GM21717 (cell line): ENCODE data around the gene NES.
"Not testable (repeated sequence)": the region's sequence is repeated elsewhere in the genome, so short reads cannot be mapped to it uniquely, and the experiment has no call there.

Experiments used
- ATAC-seq: cut with Tn5 transposase; IDR thresholded peaks from one replicate; pipeline ENCODE4 v1.9.1; 2021; ENCODE audit warnings: mild to moderate bottlenecking, moderate library complexity; ENCODE audit not compliant: unreplicated experiment

NES gene

DNA sequence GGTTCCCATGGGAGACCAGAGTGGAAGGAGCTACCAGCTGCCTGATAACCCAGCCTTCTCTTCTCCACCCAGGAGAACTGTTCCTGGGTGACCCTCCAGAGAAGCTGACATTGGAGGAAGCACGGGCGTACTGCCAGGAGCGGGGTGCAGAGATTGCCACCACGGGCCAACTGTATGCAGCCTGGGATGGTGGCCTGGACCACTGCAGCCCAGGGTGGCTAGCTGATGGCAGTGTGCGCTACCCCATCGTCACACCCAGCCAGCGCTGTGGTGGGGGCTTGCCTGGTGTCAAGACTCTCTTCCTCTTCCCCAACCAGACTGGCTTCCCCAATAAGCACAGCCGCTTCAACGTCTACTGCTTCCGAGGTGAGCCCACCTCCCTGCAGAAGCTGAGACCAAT lies 28.7 kb downstream of the NES start:
- no peak for ATAC-seq

DNA sequence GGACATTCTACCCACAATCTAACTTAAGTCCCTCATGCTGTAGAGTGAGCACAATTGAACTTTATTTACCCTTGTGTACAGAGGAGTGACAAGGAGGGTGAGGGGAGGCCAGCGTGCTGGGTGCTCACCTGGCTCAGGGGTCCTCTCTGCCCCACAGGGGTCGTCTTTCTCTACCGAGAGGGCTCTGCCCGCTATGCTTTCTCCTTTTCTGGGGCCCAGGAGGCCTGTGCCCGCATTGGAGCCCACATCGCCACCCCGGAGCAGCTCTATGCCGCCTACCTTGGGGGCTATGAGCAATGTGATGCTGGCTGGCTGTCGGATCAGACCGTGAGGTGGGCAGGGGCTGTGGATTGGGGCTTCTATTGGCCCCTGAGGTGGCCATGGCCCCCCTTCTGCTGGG lies 29.9 kb downstream of the NES start:
- ATAC-seq: no peak

DNA sequence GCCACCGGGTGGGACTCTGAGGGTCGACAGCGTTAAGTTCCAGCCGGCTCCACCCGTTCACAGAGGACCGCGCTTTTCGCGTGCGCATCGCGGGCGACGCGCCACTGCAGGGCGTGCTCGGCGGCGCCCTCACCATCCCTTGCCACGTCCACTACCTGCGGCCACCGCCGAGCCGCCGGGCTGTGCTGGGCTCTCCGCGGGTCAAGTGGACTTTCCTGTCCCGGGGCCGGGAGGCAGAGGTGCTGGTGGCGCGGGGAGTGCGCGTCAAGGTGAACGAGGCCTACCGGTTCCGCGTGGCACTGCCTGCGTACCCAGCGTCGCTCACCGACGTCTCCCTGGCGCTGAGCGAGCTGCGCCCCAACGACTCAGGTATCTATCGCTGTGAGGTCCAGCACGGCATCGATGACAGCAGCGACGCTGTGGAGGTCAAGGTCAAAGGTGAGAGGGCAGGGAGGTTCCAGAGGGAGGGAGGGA lies 30.4 kb downstream of the NES start:
- no peak for ATAC-seq

DNA sequence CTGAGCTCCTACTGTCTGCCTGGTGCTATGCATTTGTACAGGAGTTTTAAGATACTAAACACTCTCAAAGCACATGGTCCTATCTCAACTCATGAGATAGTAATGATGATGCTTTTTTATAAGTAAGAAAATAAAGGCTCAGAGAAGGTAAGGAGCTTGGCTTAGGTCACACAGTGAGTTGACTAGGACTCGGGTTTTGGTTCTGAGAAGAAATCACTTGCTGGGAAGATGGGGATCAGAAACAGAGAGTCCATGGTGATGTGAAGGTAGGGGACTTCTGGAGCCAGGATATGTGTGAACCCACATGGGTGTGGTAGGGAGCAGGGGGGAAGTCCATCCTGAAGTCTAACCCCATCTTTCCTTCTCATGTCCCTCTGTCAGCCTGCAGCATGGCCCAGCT lies 31.5 kb downstream of the NES start:
- ATAC-seq: no peak

DNA sequence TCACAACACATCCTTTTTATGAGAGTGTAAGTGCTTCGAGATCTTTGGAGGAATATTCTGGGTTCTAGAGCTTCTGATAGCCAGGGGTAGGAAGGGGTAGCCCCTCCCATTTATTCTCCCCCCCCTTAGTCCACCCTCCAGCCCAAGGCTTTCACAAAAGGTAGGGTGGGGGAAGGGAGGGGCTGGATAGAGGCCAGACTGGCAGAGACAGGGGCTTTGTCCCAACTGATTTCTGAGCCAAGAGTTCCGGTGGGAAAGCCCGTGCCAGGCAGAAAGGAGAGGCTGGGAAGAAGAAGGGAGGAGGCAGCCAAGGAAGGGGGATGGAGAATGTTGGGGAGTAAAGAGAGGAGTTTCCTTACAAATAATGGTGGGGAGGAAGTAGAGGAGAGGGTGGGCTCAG lies 32.2 kb downstream of the NES start:
- no peak for ATAC-seq

DNA sequence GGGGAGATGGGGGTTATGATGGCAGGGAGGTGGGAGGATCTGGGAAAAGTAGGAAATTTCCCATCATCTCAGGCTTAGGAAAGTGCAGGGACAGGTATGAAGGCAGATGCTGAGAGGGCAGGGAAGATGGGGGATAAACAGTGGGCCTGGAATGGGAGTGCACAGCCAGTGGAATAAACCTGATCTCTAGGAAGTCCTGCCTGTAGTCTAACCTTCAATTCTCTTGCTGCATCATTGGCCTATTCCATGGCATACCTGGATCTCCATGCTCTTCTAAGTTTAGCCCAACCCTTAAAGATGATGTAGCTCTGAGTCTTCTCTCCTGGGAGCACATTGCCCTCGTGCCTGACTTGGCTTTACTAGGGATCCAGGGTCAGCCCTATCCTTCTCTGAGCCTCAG lies 32.6 kb downstream of the NES start:
- ATAC-seq: no peak

DNA sequence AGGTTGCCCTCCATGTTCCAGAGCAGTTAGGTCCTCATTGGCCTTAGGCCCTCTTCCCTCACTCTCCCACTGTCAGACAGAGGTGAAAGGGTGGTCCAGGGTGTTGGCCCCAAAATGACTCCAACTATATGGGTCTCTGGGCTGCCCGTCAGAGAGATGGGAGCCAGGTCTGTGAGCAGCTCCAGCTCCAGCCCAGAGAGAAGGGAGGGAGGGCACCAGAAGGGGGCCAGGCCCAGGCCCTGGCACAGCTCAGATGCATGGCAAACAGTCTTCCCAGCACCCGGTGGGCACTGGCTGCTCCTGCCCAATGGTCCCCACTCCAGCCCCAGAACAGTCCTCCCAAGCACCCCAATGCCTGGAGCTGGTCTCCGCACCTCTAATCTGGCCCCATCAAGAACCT lies 33.1 kb downstream of the NES start:
- ATAC-seq: no peak

DNA sequence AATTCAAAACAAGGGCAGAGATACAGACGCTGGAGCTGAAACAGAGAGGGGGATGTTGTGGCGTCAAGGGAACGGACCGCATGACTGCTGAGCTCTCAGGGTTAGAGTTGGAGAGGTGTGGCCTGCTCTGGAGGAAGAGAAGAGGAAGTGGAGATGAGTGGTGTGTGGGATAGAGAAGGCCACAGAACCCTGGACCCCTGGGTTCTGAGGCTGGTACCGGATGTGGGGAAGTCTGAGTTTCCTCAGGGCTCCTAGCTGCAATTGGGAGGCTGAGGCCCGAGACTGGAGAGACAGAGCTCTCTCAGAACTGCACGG lies 33.5 kb downstream of the NES start:
- no peak for ATAC-seq

DNA sequence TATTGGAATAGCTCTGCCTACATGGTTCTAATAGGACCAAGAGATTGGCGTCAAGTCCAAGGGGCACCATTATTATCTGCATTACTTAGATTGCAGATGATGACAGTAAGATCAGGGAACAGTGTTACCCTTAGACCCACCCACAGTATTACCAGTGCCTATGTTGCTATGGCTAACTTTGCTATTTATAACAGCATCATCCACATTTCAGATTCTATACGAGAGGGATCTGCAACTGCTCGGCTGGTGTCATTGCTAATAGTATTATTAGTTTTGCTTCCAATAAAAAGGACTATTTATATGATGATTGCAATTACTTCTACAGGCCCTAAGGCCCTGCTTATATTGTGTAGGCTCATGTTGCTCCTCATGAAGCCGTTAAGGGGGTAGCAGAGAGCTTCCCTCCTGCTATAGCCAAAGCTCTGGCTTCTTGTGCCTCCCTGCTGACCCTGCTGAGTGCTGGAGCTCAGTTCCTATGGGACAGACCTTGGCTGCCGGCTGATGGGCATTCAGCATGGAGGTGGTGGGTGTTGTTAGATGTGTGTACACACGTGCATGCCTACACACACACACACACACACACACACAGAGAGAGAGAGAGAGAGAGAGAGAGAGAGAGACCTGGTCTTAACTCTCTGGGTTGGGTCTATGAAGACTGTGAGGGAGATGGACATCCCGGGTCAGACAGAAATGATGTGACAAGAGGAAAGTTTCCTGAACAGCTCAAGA lies 34.0 kb downstream of the NES start:
- ATAC-seq: no peak

DNA sequence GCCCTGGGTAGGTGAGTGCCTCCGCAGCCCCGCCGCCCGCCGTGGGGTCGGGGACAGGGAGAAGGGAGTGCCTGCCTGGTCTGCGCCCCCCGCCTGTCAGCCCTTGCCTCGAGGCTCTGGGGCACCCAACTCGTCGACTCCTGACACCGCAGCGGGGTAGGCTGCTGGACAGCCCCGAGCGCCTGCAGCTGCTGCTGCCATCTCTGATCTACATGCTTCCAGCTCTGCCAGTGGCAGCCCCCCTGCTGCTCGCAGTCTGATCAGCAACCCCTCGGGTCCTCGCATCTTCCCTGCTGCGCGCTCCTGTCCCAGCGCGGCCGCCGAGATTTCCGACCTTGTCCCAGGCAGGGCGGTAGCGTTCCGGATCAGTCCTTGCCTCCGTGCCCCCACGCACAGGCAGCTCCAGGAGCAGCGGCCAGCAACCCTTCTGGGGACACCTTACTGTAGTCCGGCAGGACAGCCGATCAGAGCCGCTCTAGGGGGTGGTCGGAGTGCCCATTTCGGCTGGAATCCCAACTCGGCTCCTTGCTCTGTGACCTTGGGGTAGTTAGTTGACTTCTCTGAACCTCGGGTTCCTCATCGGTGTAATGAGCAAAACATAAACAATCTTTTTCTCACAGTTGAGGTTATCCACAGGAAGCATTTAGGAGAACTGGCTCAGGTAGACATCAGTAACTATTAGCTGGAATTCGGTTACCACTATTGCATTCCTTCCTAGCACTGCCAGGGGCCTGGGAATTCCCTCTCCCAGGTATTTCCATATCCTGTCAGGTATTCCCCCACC lies 34.8 kb downstream of the NES start:
- ATAC-seq: no peak

DNA sequence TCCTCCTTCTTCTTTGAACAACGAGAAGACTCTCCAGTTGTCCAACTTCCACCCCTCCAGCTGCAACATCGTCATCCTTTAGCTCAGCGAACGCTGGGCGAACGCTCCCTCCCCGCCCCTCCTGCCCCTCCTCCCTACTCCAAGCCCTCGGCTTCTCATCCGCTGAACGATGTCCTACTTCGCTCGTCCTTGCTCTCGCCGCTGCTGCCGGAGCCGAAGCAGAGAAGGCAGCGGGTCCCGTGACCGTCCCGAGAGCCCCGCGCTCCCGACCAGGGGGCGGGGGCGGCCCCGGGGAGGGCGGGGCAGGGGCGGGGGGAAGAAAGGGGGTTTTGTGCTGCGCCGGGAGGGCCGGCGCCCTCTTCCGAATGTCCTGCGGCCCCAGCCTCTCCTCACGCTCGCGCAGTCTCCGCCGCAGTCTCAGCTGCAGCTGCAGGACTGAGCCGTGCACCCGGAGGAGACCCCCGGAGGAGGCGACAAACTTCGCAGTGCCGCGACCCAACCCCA lies 35.4 kb downstream of the NES start, which contains the start of gene BCAN:
TSS of gene BCAN (plus strand) at position 357 of the 504 bp plus-strand sequence. CDS start 3,938 bp downstream, outside the sequence.
- no peak for ATAC-seq

DNA sequence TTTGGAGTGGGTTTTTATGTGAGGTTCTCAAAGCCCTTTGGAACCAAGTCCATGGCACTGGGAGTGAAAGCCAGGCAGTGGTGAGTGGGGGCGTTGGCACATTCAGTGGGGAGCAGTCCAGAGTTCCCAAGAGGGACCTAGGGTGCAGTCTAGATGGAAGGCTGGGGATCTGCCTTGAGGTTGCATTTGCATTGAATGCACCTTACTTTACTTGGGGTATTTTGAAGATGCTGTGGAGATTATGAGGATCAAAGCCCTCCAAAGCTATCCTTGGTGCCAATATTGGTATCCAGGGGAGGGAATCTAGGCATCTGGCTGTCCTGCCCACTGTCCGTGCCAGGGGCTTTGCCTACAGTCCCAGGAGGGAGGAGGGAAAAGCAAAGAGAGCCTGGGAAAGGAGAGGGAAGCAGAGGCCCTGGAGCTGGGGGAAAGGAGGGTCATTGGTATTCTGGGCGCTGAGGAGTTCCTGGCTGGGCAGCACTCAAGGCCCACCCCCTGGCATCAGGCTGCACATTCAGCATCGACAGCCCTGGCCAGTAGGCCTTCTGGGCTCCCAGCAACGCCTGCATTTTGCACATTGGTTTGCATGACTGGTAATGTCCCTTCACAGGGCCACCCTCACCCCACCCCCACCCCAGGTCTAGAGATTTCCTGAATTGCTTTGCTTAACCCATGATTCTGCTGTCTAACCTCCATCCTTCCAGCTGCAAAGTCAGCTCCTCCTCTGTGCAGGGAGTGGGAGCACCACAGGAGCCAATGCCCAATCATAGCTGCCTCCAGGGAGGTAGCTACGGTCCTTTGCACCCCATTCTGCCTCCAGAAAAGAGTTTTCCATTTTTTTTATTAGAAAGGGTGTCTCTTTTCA lies 36.1 kb downstream of the NES start:
- no peak for ATAC-seq

DNA sequence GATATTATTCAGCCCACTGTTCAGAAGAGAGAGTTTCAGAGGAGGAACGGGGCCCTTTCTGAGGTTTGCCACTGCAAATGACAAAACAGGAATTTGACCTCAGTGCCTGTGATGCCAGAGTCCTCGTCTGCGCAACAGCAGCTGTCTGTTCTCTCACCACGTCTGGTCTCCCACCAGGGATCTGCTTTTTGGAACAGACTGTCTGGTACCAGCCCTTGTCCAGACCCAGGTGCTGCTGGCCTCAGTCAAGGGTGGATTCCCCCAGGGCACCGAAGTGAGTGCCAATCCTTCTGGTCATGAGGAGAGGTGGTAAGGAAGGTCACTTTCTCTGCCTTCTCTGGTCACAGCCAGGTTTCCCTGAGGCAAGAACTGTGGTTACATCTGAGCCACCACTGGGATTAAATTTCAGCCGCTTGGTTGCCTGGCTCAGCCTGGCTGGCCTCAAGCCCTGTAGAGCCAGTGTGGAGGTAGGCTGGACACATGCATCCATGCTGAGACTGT lies 37.6 kb downstream of the NES start:
- ATAC-seq: no peak

DNA sequence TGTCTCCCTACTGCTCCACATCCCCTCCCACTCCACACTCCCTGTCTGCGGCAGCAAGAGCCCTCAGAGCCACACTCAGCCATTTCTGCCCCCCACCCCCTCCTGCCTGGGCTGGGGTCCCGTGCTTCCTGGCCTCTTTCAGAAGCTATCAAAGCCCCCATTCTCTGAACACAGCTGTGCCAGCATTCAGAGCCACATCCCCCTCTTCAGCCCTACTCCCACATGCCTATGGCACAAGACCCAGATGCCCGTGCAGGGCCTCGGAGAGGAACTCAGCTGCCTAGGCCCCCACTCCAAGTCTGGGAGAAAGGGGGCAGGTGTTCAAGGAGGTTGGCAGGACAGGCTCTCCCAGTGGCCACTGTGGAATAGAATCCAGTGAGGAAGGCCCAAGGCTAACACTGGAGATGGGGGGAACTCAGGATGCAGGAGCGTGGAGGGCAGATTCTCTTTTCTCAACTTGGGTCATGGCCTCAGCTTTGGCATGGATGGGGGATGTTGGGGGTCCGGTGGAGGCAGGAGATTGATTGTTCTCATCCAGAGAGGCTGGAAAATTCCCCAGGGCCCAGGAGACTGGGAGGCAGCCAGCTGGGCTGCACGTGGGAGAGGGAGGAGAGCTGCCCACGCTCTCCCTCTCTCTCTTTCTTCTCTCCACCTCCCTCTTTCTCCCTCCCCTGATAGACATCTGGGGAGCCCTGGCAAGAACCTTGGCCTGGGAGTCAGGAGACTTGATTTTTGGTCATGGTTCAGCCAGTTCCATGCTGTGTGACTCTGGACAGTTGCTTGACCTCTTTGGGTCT lies 38.8 kb downstream of the NES start:
- no peak for ATAC-seq

DNA sequence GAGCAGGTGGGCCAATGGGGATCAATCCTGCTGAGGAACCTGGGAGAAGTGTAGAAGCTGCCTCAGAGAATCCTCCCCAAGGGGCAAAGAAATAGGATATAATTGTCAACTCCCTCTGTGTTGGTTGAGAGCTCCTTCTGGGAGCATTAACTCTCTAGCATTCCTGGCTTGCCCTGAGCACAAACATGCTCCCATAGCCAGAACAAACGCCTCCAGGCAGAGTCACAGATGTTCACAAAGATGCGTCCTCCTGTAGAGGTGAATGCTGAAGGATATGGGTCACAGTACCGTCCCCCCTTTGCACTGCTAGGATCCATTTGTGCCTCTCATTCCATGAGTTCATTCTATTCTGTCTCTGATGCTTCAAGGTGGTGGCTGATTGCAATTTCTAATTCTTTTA lies 44.9 kb downstream of the NES start:
- no peak for ATAC-seq

DNA sequence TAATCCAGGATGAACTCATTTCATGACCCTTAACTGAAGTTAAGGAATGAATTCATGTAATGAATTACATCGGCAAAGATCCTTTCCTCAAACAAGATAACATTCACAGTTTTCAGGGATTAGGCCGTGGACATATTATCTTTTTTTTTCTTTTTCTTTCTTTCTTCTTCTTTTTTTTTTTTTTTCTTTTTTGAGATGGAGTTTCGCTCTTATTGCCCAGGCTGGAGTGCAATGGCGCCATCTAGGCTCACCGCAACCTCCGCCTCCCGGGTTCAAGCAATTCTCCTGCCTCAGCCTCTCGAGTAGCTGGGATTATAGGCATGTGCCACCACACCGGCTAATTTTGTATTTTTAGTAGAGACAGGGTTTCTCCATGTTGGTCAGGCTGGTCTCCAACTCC lies 46.1 kb downstream of the NES start:
- ATAC-seq: not testable (repeated sequence)

DNA sequence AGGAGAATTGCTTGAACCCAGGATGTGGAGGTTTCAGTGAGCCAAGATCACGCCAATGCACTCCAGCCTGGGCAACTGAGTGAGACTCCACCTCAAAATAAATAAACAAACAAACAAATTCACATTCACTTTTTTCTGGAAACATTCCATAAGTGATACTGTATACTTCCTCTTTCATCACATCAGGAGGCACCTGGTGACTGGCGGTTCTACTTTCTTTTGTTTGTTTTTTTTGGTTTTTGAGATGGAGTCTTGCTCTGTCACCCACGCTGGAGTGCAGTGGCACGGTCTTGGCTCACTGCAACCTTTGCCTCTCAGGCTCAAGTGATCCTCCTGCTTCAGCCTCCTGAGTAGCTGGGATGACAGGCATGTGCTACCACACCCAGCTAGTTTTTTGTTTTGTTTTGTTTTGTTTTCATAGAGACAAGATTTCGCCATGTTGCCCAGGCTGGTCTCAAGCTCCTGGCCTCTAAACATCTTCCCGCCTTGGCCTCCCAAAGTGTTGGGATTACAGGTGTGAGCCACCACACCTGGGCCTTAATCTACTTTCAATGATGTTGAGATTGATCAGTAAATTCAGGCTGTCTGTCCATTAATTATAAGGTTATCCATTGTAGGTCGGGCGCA lies 47.3 kb downstream of the NES start:
- no peak for ATAC-seq

DNA sequence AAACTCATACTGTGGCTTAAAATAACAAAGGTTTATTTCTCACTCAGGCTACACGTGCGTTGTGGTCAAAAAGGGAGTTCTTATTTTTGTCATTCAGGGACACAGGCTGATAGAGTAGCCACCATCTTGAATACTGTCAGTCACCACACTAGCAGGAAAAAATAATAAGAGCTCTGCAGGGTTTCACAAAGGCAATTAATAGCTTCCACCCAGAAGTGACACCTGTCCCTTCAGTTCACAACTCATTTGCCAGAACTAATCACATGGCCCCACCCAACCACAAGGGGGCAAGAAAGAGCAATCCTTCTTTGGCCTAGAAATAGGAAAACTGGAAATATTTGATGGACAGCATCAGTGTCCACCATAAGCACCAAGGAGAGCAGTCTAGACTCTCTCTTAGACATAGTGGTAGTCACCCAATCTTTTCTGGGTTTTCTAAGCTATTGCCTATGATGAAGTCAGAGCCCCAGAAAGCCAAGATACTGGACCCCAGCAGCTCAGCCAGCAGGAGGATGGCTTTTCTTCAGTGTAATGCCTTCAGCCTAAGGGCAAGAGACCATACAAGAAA lies 49.8 kb downstream of the NES start:
- no peak for ATAC-seq

DNA sequence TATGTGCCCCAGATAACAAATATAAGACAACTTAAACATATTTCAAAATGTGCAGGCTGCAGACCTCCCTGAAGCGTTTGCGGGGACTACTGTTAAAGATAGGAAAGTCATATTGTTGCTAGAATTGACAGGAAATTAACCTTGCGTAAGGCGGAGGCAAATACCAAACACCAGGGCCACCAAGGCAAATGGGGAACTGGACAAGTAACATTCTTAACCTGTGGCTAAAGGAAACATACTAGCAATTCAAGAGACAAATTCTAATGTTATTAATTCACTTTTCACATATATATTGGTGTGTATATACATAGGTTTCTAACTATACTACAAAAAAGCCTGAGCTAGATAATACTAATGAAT lies 51.1 kb downstream of the NES start:
- no peak for ATAC-seq
